Stimulated activated CD8-positive, alpha-beta memory T cell treated with anti-CD3 and anti-CD28 coated beads, Interleukin-4, amount 100 ng/mL, for 4 hours (primary cell): ENCODE results near the gene ATAD1.
"Not testable (repeated sequence)": the region's sequence is repeated elsewhere in the genome, so short reads cannot be mapped to it uniquely, and the experiment has no call there.

ENCODE experiments used
- DNase-seq, 2 donors: peaks; one replicate each; pipeline ENCODE4 v3.0.0-alpha.2; 2020; ENCODE audit warnings: low read depth in 2 of 2, low spot score in 1 of 2

ATAD1 gene

DNA sequence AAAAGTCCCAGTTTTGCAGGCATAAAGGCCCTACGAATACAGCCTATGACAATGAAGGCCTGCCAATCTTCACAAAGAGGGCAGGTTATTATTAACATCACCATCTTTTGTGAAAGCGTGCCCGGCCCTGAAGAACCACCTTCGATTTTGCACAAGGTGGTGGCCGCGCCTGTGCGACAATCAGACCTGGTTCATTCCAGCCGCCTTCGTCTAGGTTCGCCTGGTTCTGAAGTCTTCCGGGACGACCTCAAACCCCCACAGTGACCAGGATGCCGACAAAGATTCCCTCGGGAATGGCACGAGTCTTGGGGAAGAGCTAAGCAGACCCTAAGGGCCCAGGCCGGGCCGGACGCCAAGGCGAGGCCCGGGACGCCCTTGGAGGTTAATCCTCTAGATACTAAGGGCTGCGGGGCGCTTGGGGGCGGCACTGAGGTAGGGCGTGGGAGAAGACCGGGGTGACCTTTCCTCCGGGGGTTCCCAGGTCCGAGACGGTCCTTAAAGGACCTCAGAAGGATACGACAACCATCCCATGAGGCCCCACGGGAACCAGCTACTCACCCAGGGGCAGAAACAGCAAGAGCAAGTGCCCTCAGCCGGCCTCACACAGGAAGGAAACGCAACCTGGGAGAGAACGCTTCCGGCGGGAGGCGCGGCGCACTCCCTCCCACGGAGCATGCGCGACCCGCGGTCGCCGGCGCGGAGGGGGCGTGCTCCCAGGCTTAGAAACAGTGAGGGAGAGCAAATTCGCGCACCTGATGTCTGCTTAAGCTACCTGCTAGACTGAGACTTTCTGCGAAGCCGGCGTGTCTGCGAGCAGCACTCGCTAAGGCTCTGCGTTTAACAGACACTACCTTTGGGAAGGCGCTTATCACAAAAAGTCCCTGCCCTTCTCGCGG lies at the start of gene ATAD1:
ATAD1 (minus strand) TSS at position 618 of the 896 bp plus-strand sequence. CDS start 3,627 bp downstream, outside the sequence.
- peak; percentile 73 to 75 for DNase-seq

GRCh38 chr10:87867453-87867852 lies 49.4 kb upstream of the ATAD1 start:
- no peak for DNase-seq

- DNase-seq: no peak
These were observed 48.5 kb upstream of the ATAD1 start for GRCh38 chr10:87866412-87866974.

DNA sequence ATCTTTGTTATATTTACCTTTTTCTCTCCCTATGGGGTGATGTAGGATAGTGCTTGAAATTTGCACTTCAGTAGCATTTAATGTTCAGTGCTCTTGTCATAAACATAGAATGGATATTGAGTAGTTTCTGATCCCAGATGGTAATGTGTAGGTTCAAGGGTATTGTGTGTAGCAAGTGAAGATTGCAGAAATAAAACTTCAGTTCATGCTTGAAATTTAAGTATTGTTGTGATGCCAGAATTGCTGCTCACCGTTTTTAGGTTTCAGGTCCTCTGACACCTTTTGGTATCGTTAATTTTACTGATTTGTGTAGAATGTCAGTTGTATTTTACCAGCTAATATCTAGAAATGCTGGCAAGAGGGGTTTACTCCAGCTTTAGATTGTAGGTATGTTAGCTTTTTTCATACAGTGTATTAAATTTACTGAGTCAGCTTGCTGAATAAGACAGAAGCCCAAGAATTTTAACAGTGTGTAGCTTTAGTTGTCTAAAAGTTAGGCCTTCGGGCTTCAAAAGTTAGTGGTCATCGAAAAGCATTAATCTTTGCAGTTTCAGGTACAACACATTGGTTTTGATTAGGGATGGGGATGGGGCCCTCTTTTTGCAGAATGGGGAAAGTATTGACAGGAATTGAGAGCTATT lies 47.3 kb upstream of the ATAD1 start:
- DNase-seq: no peak

GRCh38 chr10:87864496-87865059 lies 46.6 kb upstream of the ATAD1 start:
- no peak for DNase-seq

GRCh38 chr10:87863951-87864495 lies 46.0 kb upstream of the ATAD1 start:
- not testable (repeated sequence) for DNase-seq

- peak; percentile 46 to 66 for DNase-seq
These were observed 45.3 kb upstream of the ATAD1 start, which contains the start of the genes KLLN and PTEN for GRCh38 chr10:87863053-87863943. Gene KLLN (minus strand): TSS chr10:87863533. CDS start chr10:87862487, 1,046 bp downstream. Gene PTEN (plus strand): TSS chr10:87863625. CDS start chr10:87864470, 845 bp downstream.

- DNase-seq: no peak
These were observed 44.6 kb upstream of the ATAD1 start for GRCh38 chr10:87862679-87863052.

DNA sequence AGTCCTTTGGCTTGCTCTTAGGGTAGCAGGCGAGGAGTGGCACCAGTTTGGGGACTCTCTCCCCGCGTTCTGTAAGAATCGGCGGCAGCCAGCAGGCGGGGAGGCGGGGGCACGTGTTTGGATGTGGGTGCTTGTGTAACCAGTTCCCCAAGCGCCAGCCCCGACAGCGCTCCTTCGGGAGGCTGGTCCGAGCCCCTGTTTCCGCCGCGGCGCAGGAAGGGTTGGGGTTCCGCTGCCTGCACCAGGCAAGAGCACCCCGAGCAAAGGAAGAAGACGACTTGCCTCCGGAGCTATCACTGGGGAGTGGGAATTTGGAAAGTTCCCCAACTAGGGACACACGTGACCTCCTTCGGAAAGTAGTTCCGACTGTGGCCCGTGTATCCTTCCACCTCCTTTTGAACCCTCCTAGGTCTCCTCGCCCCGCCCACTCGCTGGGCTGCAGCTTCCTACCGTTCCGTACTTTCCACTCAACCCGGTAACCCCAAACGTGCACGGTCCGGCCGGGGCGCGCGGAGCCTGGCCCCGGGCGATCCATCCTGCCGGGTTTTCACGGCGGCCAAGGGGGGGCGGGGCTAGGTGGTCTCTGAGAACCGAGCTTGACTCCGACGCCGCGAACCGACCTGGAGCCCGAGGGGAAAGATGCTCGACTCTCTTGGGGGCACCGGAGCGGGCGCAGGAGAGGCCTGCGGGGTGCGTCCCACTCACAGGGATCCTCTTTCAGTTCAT lies 44.1 kb upstream of the ATAD1 start:
- peak; percentile 81 to 90 for DNase-seq

DNA sequence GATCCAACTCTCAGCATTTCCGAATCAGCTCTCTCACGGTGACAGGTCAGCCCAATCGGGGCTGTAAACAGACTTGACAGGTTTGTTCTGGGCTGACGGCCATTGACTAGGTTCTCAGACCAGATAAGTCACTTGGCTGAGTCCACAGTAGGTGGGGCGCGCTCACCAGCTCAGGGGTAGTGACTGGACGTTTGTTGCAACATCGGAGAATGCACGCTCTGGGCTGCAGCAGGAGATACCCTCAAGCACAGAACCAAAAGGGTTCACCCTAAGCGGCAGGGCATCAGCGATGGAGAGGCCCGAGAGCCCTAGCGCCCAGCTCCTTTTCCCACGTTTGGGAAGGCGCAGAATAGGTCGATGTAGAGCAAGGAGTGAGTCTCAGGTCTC lies 43.5 kb upstream of the ATAD1 start:
- no peak for DNase-seq

DNA sequence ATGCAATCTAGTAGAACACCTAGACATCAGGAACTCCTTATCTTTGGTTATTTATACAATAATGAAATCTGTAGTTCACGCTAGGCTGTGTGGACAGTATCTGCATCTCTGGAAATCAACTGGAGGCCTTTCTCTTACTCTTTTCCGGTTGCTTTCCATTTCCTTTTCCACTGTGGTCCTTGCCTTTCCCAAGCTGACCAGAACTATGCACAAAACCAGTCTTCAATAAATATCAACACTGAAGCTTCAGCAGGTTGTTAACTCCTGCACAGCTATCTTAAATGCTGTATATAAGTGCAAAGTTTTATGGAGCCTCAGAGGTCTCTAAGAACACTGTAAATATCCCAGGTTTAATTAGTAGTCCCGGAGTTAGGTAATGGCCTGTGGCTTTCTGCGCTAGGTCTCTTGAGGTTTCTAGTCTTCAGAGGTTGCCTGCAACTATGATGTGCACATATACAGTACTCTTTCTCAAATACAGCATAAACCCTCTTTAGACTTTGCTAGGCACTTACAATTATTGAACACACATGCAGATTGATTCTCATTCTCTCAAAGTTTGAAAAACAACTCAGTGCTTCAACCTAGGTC lies 42.9 kb upstream of the ATAD1 start:
- no peak for DNase-seq

DNA sequence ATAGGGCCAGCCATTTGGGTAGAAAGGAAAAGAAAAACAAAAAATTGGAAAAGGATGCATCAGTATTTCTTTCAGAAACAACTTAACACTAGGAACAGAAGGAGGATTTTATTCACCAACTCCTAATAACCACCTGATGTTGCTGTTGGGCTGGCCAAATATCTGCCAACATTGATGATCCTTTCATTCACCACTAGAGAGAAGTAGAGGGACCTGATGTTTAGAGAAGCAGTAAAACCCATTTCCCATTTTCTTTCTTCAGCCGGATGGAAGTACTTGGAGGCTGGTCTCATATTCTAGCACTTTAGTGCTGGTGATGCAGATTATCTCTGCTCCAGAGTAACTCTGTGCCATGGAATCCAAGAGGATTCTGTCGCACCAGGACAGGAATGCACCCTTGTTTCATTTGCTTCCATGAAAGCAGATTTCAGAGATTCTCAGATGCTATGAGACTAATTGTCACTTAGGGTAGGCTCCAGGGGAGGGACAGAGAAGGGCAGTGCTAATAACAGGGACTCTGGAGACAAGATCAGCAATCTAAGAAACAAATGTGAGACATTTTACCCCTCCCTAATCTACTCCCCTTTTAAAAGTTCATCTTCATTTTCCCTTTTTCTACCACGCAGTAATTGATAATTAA lies 42.2 kb upstream of the ATAD1 start:
- DNase-seq: no peak

GRCh38 chr10:87855665-87856064 lies 37.6 kb upstream of the ATAD1 start:
- DNase-seq: not testable (repeated sequence)

DNA sequence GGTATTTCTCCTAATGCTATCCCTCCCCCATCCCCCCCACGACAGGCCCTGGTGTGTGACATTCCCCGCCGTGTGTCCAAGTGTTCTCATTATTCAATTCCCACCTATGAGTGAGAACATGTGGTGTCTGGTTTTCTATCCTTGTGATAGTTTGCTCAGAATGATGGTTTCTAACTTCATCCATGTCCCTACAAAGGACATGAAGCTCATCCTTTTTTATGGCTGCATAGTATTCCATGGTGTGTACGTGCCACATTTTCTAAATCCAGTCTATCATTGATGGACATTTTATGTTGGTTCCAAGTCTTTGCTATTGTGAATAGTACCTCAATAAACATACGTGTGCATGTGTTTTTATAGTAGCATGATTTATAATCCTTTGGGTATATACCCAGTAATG lies 37.2 kb upstream of the ATAD1 start:
- DNase-seq: not testable (repeated sequence)

GRCh38 chr10:87852089-87852488 lies 34.1 kb upstream of the ATAD1 start:
- no peak for DNase-seq

- peak in 1 of 2 donors; percentile 6 for DNase-seq
These were observed 32.7 kb upstream of the ATAD1 start for GRCh38 chr10:87850742-87851205.

- DNase-seq: no peak
These were observed 31.0 kb upstream of the ATAD1 start for GRCh38 chr10:87849001-87849400.

DNA sequence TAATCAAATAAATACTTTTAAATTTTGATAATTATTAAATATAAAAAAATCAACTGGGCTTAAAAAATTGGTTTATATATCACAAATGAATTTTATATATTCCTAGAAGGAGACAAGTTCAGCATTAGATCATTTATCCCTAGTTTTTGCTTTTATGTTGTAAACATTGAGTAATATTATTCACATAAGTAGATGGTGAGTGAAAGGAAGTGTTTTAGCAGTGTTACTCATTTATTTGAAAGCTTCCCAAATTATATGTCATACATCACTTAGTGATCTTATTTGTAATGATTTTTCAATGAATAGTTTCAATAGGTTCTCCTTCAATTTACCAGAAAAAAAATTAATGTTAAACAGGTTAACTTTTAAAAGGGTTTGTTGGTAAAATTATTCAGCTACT lies 29.5 kb upstream of the ATAD1 start:
- no peak for DNase-seq

DNA sequence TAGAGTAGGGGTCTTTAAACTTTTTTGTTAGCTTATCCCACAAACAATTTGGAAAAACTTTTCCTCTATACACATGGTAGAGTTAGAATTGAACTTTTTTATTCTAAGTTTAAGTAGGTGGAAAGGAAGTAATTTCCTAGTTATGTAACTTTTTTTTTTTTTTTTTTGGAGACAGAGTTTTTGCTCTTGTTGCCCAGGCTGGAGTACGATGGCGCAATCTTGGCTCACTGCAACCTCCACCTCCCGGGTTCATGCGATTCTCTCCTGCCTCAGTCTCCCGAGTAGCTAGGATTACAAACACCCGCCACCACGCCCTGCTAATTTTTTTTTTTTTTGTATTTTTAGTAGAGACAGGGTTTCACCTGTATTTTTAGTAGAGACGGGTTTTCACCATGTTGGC lies 28.7 kb upstream of the ATAD1 start:
- DNase-seq: not testable (repeated sequence)
